Measurements from ENCODE around the gene APOH.

APOH gene

DNA sequence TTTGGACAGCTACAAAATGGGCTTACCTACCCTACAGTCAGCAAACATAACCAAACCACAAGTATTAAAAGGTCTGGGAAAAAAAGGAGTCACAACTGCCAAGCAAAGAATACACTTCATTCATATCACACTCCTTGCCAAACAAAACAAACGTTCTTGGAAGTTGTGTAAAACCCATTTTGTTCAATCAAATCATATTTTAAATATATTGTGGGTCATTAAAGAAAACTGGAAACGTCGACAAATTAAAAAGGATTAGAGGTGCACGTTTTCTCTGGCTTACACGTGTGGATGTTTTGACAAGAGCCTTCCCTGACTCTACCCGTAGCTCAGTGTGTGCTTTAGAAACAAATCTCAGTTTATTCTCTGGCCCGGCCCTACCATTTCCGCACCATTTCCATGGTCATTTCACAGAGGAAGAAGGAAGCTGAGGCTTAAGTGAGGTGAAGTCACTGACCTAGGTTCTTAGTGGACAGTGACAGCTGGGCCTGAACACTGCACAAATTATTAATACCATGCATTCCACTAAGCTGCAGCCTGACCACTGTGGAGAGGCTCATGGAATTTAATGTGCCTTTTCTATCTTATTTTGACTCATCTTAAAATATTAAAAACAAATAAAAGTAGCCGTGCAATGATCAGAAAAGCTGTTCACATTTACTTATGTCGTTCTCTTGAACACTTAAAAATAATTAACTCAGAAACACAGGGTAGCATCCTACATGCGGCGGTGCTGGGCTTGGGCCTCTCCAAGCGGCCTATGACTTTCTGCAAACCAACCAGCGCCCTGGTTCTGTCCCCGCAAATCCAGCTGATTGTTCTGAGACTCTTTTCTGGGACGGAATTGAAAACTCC, 38.2 kb downstream of the APOH start:
- DNase-seq, result peak; percentile 57

DNA sequence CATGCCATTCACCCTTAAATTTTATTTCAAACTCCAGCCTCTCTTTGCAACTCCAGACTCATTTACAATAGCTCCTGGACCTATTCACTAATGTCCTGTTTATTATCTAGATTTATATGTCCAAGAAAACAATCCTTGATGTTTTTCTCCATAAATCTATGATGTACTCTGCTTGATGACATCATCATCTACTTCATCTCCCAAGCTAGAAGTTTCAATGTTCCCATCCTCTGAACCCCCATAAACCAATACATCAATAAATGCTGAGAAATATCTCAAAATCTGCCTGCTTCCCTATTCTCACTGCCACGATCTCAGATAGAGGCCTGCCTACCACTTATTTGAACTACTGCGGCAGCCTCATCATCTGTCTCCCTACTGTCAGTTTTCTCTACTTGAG, 41.5 kb downstream of the APOH start:
- no peak for DNase-seq

DNA sequence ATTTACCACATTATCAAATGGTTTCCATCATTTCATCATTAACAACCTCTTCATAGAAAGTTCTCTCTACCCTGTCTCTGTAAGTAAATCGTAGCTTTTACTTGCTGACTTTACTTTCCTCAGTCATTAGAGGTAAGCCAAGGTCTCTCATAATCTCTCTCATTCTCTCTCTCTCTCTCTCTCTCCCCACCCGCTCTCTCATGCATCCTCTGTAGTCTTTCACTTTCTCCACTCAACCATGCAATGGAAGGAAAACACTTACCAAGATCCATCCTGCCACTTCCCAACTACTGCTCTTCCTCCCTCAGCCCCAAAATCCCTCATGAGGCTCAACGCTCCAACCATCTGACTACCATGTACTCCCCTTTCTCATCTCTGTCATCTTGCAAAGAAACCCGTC, 43.4 kb downstream of the APOH start:
- DNase-seq, result no peak

DNA sequence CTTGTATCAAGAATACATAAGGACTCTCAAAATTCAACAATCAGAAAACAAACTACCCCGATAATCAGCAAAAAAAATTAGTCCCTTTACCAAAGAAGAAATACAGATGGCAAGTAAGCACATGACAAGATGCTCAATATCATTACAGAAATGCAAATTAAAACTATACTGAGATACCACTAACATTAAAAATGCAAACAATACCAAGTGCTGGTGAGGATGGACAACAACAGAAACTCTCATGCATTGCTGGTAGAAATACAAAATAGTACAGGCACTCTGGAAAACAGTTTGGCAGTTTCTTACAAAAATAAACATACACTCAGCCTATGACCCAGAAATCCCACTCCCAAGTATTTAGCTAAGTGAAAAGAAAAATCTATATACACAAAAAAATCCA, 44.8 kb downstream of the APOH start:
- no peak for DNase-seq

DNA sequence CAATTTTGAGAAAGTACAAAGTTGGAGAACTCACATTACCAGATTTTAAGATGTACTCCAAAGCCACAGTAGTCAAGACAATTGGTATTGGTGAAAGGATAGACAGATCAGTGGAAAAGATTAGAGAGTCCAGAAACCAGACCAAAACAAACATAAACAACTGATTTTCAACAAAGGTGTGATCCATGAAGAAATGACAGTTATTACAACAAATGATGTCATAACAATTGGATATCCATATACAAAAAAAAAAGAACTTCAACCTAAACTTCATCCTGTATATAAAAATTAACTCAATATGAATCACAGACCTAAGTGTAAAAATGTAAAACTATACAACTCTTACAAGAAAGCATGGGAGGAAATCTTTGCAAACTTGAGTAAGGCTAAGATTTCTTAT, 45.7 kb downstream of the APOH start:
- DNase-seq, result no peak

DNA sequence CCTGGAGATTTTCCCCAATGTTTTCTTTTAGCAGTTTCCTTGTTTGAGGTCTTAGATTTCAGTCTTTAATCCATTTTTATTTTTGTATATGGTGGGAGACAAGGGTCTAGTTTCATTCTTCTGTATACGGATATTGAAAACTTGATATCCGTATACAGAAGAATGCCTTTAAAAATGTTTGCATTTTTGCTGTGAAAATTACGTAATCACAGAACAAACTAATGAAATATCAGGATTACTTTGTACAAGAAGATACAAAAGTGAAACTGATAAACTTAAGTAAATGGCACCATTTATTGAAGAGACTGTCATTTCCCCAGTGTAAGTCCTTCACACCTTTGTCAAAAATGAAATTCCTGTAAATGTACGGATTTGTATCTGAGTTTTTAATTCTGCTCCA, 50.6 kb downstream of the APOH start:
- no peak for DNase-seq

DNA sequence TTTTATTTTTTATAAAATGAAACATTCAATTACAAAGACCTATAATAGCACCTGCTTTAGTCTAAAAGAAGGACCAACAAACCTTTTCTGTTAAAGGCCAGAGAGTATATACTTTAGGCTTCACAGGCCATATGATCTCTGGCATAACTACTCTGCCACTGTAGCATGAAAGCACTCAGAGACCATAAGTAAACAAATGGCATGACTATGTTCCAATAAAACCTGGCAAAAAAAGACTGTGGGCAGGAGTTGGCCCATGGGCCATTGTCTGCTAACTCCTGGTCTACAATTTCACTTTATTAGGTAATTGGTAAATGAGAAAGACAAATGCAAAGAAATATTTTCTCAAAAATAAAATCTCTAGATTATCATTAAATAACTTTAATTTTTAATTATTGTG, 52.2 kb downstream of the APOH start:
- no peak for DNase-seq

DNA sequence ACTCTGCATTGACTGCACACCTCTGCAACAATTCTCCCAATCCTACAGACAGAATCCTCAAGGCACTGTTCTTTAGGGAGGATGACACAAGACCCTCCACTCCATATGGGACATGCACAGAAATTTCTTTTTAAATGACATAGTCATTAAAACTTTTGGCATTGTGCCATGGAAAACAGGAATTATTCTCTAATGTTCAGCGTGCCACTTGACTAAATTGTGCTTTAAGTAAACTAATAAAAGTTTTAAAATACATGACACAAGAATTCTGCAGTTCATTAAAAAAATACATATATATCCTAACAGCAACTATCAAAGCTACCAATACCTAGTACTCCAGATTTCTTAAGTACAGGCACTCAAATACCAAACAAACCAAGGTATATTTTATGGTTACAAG, 53.3 kb downstream of the APOH start:
- DNase-seq, result no peak

DNA sequence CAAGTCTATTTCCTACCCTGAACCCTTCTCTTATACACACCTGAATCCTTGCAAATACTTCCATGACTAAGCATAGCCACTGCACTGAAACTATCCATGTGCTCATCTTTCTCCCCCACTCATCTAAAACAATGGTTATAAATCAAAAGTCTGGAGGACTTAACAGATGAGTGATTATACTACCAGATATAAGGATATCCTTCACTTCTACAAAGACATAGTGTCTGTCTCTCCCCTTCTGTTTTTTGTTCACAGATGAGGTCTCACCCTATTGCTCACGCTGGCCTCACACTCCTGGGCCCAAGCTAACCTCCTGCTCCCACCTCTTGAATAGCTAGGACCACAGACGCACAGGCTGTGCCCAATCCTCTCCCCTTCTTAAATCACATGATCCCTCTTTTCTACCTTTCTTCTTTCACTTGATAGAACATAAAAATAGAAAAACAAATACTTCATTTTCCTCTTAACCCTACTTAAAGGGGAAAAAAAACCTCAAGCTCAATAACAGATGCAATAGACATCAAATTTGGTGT, 56.5 kb downstream of the APOH start:
- DNase-seq, result no peak

DNA sequence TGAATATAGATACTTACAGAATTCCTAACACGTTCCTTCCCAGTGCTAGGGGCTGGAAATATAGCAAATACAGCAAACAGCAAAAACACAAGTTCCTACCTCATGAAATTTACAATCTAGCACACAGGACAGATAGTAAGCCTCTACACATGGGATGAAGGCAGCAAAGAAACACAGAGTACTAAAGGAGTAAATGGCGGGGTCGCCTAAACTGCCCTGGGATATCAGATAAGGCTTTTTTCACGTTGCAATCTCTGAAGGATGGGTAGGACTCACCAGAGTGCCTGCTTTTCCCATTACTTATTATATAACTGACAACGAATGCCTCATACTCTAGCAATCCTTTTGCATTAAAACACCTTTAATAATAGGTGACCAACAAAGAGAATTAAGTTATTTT, 57.1 kb downstream of the APOH start:
- DNase-seq, result no peak

DNA sequence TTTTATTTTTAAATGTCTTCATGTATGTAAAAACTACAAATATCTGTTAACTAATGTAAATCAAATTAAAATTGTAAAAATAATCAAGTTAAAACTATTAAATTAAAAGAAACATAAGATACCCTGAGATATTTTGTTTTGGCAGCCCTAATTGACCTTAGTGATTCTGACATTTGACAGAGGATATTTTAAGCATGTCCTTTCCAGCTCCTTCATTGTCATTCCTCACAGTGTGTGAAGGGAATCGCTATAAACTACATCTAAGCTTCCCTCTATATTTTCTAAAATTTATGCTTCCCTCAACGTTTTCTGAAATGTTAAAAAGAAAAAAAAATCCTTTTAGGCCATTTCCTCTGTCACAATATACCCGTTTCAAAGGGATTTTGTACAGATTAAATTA, 57.5 kb downstream of the APOH start:
- no peak for DNase-seq

DNA sequence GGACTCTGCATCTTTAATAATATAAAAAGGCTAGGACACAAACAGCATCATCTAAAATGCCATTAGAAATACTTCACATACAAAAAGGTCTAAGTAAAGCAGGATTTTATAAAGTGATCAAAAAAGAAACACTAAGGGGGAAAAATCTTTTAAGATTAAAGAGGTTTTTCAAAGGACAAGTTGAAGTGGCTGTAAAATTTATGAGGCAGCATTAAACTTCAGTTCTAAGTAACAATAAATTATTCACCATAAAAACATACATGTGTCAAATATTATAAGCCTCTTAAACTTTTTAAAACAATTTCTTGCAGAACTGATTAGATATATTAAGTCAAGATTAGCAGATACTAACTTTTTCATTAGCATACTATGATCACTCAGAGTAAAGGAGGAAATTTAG, 58.0 kb downstream of the APOH start:
- DNase-seq, result no peak

DNA sequence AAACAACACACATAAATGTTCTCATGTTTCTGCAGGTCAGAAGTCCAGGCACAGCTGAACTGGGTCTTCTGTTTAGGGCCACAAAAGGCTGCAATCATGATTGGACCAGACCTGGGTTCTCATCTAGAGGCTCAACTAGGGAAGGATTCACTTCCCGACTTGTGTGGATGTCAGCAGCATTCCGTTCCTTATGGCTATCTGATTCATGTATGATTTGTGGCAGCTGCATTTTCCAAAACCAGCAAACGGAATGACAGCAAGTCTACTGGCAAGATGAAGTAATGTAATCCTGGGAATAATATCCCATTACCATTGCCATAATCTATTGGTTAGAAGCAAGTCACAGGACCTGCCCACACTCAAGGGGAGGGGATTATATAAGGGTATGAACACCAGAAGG, 59.4 kb downstream of the APOH start:
- peak; percentile 33 for DNase-seq

DNA sequence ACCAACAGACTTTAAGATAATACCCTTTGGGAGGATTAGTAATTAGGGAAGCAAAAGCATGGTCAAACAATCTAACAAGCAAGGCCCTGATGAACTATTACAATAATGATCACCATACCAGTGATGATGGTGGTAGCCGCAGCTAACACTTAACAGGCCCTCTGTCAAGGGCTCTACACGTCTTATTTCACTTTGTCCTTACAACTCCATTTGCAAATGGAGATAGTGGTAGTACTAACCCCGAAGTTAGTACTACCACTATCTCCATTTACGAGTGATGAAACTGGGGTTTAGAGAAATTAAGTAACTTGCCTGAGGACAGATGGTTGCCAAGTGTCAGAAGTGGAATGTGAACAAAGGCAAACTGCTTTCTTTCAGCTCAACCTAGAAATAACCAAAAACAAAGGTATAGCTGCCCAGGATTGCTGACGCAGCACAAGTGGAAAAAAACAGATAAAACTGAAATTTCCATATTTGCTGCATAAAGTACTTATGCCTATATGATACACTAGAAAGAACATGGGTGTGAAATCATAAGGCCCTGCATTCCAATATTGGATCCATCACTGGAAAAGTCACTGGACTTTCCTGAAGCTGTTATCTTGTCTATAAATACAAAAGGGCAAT, 61.9 kb downstream of the APOH start:
- no peak for DNase-seq

DNA sequence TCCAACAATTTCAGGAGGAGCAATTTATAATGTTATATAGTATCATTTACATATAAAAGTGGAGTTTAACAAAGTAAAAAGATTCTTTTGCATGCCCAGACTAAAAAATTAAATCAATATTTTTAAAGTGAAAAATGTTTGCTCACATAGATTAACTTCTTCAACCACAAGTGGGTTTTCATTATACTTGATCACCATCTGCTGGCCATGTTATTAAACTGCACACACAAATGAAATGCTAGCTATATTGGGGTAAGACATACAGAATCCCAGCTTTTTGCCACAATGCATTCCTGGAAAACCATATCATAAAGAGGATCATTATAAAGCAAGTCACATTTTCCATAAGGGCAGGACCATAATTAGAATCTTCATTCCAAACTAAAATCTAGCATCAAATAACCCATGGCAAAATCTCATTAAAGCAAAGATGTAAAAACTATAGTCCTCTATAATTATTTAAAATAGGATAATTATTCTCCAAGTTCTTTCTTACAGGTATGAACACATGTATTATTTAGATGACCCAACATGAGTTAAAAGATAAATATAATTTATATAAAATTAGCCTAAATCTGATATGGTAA, 63.6 kb downstream of the APOH start:
- DNase-seq, result peak; percentile 72

All from fibroblast of upper back skin (primary cell).